TTC549 (cell line): ENCODE results near the gene PRM1.
"Not testable (repeated sequence)": the region's sequence is repeated elsewhere in the genome, so short reads cannot be mapped to it uniquely, and the experiment has no call there.

Experiments used
- FAIRE-seq: peaks from 2 replicates; lab custom pipeline; 2012; peaks lifted over from hg19 to GRCh38; lab: Jason Lieb, UNC

The PRM1 gene

GRCh38 chr16:11313493-11314308, 32.6 kb upstream of the PRM1 start:
- no peak for FAIRE-seq

GRCh38 chr16:11312718-11313492, 31.8 kb upstream of the PRM1 start:
- no peak for FAIRE-seq

- no peak for FAIRE-seq
These were observed 29.9 kb upstream of the PRM1 start for GRCh38 chr16:11310997-11311561.

GRCh38 chr16:11310634-11310977, 29.5 kb upstream of the PRM1 start:
- no peak for FAIRE-seq

GRCh38 chr16:11309895-11310633, 28.9 kb upstream of the PRM1 start:
- no peak for FAIRE-seq

GRCh38 chr16:11308493-11309283, 27.6 kb upstream of the PRM1 start:
- no peak for FAIRE-seq

GRCh38 chr16:11307639-11308492, 26.7 kb upstream of the PRM1 start:
- FAIRE-seq, result no peak

GRCh38 chr16:11306997-11307638, 26.0 kb upstream of the PRM1 start:
- FAIRE-seq, result no peak

GRCh38 chr16:11306381-11306780, 25.3 kb upstream of the PRM1 start:
- no peak for FAIRE-seq

GRCh38 chr16:11303405-11304138, 22.4 kb upstream of the PRM1 start:
- no peak for FAIRE-seq

GRCh38 chr16:11302977-11303376, 21.8 kb upstream of the PRM1 start:
- FAIRE-seq, result no peak

GRCh38 chr16:11301645-11302501, 20.7 kb upstream of the PRM1 start:
- no peak for FAIRE-seq

GRCh38 chr16:11300560-11300892, 19.4 kb upstream of the PRM1 start:
- FAIRE-seq, result no peak

- FAIRE-seq, result no peak
These were observed 18.9 kb upstream of the PRM1 start for GRCh38 chr16:11299865-11300559.

GRCh38 chr16:11298950-11299547, 17.9 kb upstream of the PRM1 start:
- FAIRE-seq, result not testable (repeated sequence)

GRCh38 chr16:11298143-11298900, 17.2 kb upstream of the PRM1 start:
- FAIRE-seq, result no peak
